Epidermal melanocyte (primary cell): ENCODE measurements around the gene GRK5.

Experiments
- DNase-seq: peaks from one replicate; pipeline ENCODE4 v3.0.0; 2011; ENCODE audit warnings: low spot score; ENCODE audit not compliant: insufficient read length

The GRK5 gene

DNA sequence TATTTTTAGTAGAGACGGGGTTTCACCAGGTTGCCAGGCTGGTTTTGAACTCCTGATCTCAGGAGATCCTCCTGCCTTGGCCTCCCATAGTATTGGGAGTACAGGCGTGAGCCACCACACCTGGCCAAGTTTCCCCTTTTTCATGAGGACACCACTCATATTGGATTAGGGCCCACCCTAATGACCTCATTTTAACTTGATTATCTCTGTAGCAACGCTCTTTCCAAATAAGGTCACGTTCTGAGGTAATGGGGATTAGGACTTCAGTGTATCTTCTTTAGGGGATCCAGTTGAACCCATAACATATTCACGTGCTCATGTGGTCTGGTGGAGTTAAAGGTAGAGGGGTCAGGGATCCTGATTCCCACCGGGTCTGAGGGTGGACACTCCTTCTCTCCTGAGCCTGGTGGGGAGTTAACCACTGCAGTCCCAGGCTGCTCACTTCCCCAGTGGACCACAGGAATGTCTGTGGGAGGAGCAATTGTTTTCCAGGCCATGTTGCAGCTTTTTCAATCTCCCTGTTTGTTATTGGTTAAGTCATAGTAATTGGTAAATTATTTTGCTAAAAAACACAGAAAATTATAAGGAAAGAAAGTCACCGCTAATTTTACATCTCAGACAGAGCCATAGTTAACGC is 130.5 kb downstream of the GRK5 start:
- DNase-seq, result no peak

DNA sequence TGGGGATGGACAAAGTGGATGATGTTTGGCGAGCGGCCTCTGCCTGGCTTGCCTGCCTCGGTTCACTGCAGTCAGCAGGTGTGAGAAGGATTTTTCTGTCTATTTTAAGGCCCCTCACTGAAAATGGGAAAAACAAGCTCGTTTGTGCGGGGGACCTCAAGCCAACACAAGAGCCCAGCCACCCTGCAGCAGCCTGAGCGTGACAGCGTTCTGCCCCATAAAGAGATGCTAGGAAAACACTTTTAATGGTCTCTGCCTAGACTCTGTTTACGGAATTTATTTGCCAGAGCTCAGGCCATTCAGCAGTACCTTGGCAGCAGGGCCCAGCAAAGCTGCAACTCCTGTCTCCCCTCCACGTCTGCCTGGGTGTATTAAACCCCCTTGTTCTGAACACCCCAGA is 131.7 kb downstream of the GRK5 start:
- DNase-seq, result no peak

DNA sequence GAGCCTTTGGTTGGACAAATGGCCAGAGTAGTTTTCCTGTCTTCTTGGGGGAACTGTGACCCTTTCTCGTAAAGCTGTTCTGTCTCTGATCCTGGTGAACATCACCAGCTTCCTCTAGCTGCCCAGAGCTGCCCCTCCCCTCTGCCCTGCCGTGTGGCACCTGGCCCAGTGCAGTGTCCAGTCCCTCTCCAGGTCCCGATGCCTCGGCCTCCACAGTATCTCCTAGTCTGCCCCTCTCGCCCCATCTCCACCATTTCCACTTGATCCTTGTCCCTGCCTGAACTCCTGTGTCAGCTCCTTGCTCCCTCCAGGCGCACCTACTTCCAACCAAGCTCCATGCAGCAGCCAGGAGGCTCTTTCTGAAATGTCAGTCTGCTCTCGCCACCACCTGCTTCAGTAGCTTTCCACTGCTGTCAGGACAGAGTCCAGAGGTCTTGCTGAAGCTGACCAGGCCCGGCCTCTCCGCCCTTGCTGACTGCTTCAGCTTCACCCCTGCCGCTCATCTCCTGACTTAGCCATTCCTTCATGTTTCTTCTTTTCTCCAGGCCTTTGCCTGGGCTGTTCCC is 133.6 kb downstream of the GRK5 start:
- DNase-seq, result no peak

DNA sequence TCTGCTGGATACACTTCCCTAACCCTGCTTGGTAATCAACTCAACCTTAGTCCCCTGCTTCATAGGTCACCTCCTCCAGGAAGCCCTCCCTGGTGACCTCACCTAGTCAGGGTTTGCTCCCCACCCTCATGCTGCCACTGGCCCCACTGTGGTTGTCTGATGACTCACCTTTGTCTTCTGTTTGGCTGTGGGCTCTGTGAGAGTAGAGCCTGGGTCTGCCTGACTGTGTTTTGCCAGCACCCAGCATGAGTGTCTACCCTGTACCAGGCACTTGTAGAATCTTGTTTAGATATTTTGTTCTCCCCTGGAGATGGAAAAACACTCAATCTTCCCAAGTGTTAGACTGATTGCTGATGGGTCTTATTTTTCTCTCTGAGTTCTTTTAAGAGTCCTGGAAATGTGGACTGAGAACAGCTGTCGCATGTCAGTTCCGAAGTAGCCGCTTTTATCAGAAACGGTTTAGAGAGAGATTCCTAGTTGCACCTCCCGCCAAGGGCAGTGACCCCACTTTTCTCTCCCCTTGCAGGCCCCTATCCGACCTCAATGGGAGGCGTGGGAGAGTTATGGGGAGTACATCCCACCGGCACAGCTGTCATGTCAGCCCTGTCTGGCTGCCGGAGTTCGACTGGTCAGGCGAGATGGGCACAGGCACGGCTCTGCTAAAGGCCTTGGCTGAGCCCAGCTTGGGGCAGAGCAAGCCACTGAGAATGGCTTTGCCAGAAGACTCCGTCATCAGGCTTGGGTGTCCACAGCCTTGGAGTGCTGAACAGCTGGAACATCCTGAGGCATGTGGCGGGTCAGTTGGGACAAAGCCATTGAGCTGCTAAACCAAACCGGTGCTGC is 134.3 kb downstream of the GRK5 start:
- no peak for DNase-seq

DNA sequence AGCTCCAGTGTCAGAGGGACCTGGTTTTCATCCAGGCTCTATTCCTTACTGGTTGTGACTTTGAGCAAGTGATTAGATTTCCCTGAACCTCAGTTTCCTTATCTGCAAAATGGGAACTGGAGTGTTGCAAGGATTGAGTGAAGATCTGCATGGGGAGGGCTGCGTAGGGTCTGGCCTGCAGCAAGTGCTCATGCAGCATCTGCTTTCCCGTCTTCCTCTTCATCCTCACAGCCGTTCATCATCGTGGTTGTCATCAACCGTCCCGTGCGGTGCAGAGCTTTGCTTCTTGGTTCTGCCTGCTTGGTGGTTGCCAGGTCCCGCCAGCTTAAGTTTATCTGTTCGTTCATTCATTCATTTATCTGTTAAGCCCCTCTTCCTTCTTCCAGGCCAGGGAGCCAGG is 135.0 kb downstream of the GRK5 start:
- DNase-seq, result no peak

DNA sequence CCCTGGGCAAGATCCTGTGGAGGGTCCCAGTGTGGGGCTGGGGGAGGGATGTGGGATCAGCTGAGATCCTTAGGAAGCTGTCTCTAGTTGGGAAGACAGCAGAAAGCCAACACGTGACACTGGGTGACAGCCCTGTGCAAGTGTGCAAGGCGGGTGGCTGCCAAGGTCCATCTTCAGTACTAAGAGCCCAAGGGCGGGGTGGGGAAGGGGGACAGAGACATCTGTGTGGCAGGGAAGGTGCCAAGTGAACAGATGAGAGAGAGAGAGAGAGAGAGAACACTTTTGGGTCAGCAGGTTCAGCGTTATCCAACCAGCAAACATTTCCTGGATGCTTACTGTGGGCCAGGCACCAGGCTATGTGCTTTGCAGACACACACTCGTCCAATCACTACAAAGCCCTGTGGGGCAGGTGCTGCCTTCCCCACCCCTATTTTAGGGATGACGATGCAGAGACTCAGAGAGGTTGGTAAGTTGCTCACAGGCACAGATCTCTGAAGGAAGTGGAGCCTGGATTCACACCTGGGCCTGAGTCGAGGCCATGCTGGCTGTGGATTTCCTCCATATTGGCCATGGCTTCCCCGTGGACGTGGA is 135.7 kb downstream of the GRK5 start:
- DNase-seq, result no peak

DNA sequence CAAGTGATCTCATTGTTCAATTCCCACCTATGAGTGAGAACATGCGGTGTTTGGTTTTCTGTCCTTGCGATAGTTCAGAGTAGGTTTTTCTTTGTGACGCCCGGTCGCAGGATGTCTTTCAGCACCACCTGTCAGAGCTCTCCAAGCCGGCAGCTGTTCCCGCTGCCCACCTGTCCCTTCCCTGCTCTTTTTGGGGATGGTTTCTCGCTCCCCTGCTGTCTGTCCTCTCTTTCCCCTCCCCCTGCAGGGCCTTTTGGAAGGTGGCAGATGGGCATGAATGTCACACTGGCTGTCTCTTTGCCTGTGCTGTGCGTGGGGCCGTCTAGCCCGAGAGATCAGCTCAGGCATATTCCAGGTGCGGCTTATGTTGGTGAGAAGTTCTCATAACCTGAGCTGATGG is 137.0 kb downstream of the GRK5 start:
- DNase-seq, result no peak

DNA sequence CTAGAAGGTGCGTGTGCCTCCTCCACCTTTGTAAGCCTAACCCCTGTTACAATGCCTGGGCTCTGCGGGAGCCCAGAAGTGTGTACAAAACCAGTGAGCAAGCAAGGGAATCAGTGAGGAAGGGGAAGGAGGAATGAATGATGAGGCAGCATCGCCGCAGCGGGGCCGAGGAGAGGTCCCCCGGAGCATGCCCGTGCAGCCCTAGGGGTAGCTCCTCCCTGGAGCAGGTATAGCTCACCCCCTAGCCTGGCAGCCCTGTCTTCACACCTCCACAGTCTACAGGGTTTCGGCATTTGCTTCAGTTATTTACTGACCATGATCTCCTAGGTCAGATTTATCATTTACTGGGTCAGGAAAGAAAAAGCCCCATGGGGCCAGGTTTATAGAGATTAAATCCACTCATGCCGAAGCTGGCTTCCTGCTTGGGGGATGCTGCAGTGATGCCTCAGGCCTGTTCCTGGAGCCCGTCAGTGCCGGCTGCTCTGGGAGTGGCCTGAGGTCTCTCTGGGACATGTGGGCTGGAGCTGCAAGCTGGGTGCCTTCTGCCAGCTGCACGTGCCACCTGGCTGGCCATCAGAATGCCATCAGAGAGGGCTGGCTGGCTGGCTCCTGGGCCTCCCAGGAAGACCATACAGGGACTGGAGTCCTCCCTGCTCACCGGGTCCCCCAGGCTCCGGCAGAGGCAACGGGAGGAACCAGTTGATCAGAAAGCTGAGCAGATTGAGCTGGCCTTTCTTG is 138.9 kb downstream of the GRK5 start:
- no peak for DNase-seq

DNA sequence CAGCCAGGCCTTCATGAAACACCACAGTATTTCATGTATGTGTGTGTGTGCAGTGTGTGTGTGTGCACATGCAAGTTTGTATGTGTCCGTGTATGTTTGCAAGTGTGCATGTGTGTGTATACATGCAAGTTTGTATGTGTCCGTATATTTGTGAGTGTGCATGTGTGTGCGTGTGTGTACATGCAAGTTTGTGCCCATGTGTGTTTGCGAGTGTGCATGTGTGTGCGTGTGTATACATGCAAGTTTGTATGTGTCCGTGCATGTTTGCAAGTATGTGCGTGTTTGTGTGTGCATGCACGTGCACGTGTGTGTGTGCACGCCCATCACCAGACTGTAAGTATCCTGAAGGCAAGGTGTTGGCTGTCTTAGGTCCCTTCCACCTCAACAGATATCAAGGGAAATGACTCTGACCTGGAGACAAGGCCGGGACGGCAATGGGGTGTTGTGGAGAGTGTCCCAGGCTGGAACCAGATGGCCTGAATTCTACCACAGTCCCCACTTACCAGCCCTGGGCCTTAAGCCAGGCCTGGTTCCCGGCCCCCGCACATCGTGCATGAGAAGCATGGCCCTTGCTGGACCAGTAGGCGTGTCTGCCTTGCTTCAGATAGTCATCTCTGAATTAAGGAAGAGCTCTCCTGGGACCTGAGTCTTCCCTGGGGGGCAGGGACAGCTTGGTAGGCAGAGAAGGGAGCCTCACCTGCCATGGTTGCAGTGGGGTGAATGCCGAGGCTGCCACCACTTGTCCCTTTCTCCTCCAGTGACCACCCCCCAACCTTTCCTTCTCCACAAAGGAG is 140.0 kb downstream of the GRK5 start:
- no peak for DNase-seq

DNA sequence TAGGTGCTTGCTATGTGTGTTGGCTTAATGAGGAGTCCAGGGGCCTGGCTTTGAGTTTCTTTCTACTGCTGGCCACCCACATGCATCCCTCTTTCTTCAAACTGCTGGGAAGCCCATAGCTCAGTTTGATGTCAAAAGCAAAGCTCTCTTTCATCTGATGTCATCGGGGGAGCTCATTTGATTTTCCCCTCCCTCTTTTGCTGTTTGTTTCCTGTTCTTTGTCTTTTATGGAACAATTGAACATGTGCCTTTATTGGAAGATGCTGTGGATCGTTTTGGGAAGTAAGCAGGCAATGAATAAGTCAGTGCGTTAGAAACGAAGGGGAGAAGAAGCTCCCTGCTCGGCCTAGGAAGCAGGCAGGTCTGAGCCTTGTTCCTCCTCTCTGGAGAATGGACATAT is 140.7 kb downstream of the GRK5 start:
- DNase-seq, result no peak

DNA sequence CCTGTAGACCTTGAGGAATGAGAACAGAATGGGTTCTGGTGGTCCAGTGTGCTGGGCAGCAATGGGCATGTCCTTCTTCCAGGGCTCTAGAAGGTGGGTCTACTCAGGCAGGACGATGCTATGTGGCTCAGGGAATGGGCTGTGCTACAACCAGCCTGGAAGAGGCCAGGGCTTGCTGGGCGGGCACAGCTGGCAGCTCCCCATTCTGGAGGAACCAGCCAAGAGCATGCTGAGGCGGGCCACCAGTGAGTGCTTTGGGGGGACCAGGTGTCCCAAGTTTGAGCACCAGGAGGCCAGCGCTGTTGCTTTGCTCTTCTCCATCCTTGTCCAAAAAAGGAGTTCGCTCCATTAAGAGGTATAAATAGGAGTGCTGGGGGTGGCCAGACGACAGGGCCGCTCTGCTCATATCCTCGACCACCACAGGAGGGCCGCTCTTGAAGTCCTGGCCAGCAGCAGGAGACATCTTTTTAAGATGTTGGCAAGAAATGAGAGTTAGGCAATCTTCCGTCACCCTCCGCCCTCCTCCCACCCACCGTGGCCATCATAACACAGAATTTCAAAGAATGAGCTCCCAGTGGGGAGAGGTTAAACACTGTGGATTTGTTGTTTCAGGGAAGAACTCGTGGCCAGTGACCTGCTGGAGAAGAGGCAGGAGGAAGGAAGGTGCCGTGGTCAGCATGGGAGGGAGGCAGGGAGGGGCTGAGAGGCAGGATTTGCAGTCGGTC is 141.3 kb downstream of the GRK5 start:
- DNase-seq, result no peak

DNA sequence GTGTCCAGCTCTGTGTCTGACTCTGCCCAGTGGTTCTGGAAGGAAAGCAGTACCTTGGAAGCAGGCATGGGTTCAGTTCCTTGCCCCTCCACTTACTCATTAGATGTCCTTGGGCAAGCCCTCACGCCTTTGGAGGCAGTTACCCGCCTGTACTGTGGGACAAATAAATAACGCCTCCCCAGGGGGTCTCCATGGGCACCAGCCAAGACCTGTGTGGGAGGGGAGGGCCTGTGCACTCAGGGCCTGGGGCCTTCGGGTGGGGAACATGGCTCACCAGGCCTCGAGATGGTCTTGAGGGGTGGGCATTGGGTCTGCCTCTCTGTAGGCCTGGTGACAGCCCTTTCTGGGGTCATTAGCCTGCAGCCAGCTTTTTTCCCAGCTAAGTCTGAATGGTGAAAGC is 142.0 kb downstream of the GRK5 start:
- DNase-seq, result no peak

DNA sequence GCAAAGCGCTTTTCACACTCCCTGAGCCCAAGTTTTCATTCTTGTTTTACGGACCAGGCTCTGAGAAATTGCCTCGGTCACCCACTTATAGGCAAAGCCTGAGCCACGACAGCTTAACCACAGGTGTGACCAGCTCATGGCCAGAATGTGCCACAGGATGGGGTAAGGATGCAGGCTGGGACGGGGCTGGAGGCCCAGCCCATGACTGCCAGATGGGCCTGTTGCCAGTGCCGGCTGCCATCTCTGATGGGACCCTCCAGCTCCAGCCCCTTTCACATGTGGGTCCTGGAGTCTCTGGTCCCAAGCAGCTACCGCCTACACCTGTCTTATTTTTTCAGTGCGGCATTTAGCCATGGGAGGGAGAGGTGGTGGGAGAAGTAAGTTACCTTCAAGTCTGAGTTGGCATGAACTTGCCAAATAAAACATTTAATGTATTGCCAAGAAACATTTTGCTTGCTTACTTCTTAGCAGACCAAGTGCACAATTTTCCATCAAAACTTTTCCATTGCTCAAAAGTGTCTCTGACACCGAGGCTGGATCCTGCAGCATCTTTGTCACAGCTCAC is 142.6 kb downstream of the GRK5 start:
- no peak for DNase-seq

DNA sequence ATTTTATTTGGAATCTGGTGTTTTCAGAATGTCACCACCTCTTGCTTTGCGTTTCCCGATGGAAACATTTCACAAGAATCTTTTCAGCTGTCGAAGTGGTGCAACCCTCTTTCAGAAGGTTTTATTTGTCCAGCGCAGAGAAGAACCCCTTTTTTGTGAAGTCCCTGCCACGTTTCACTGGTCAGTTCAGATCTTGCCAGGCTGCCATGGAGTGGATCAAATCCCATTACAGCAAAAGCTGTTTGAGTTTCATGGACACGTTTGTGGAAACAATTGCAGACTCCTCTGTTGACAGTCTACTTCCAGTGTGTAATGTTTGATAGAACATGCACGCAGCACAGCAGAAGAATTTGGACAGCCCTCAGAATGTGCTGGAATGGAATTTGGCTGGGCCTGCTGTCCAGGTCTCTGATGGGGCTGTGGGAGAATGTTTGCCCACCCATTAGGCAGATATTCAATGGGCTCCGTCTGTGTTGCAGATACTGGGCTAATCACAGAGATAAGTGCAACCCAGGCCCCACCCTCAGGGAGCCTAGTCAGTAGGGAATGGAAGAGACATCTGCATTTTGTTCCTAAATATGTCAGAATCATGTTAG is 143.2 kb downstream of the GRK5 start:
- no peak for DNase-seq

DNA sequence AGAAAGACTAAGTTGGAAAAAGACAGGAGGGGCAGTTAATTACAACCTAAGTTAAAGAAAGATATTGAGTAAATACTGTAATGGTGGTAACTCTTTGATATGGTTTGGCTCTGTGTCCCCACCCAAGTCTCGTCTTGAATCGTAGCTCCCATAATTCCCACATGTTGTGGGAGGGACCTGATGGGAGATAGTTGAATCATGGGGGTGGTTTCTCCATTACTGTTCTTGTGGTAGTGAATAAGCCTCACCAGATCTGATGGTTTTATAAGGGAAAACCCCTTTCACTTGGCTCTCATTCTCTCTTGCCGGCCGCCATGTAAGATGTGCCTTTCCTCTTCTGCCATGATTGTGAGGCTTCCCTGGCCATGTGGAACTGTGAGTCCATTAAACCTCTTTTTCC is 143.8 kb downstream of the GRK5 start:
- DNase-seq, result no peak

DNA sequence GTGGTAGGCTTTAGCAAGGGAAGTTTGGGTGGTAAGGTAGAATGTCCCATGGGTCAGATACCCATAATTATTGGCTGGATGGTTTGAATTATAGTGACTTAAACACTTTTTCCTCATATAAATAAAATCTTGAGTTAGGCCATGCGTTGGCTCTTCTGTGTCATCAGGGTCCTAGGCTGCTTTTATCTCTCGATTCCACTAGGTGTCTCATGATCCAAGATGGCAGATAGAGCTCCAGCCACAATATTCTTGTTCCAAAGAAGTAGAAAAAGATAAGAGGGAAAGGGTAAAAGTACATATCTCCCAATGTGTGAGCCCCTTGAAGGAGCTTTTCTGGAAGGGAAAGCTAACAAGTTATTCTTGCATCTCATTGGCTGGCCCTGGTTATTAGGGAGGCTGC is 144.7 kb downstream of the GRK5 start:
- DNase-seq, result no peak

DNA sequence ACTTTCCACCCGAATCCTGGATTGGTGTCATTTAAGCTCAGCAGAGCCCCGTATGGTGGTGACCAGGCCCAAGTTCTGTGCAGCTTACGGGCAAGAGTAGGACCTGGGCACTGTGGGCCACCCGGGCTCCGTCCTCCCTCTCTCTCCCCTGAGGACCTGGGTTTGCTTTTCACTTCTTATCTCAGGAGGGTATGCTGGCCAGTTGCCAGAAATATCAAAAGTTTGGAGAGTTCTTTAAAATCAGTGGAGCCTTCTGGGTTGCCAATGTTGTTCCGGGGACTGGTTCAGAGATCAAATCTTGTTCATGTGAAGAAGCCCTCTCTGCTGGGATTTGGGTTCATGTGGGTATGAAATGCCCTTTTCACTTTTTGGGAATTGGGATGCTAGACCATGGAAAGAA is 145.4 kb downstream of the GRK5 start:
- DNase-seq, result no peak

DNA sequence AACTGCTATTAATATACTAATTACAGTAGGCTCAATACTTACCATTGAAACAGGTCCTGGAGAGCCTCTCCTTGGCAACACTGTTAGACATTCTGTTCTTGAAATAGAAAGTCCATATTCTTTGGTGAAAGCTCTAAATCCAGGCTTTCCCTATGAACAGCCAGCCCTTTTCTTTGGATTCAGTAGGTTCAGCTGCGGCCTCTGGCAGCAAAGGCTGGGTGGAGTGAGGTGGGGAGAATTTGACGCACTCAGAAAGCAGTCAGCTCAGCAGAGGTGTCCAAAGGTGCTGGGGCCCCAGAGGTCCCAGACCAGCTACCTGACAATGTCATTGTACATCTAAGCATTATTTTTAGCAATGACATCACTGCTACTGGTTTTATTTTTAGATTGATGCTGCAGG is 146.1 kb downstream of the GRK5 start:
- DNase-seq, result no peak

DNA sequence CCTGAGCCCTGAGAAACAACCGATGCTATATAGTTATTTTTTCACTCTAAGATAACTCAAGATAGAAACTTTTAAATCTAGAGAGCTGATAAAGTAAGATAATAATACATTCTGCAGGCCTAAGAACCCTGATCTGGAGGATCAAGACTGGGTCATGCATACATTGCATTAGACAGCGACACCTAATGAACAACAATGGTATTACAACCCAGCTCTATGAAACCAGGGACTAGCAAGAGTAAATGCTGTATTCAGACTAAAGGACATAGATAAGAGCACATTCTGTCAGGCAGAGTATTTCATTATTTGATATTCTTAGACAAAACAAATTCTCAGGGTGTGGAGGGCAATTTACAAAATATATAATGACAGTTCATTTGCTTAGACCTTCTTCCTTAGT is 148.6 kb downstream of the GRK5 start:
- DNase-seq, result no peak
